ENCODE measurements around the gene DLG2. TPM values are rescaled to one million over a fixed set of nuclear protein-coding genes. Genes with fewer than 3 reads are reported as not detected.

Gene DLG2
- total RNA-seq, 4 donors from 2014 or later, result 6.5 to 14.6 (median 7.2) TPM

DNA sequence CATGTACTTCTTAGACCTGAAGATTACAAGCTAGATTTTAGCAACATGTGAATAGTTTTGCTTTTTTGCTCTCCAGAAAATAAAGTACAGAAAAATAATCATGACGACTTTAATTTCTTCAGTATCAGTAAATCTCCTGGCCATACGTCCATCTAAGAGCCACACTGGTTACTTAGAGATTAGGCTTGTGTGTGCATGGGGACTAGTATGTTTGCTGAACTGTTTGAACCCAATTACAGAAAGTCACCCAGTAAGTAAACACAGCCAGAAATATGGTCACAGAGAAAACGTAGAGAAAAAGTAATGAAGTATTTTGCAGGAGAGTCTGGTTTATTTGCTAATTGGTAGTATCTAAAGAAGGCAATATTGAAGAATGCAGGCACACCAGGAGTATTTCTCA is 1287.3 kb downstream of the DLG2 start:
- H3K4me3 ChIP-seq, result no peak overlapping the region
- H3K27me3 ChIP-seq, result no peaks in the 10 kb centered on the region
- H3K4me1 ChIP-seq, result no peaks in the 10 kb centered on the region
- 74 to 86% methylated on average over 3 of the region's 3 CpGs for WGBS, 2 donors
- no peaks in the 10 kb centered on the region for H3K36me3 ChIP-seq
- H3K27ac ChIP-seq, result no peak overlapping the region
- DNase-seq (ENCODE audit: low spot score in 2 of 2), result no peak
- TF ChIP-seq EP300 (IDR thresholded peaks at IDR 0.05) (no peak), POLR2A (IDR thresholded peaks at IDR 0.05) (no peak)
- no peaks in the 10 kb centered on the region for H3K9me3 ChIP-seq

GRCh38 chr11:84333221-84333620 is 1293.9 kb downstream of the DLG2 start:
- H3K27me3 ChIP-seq, result no peaks in the 10 kb centered on the region
- TF ChIP-seq POLR2A (IDR thresholded peaks at IDR 0.05) (no peak), EP300 (IDR thresholded peaks at IDR 0.05) (no peak)
- TF ChIP-seq, protein P1, sequence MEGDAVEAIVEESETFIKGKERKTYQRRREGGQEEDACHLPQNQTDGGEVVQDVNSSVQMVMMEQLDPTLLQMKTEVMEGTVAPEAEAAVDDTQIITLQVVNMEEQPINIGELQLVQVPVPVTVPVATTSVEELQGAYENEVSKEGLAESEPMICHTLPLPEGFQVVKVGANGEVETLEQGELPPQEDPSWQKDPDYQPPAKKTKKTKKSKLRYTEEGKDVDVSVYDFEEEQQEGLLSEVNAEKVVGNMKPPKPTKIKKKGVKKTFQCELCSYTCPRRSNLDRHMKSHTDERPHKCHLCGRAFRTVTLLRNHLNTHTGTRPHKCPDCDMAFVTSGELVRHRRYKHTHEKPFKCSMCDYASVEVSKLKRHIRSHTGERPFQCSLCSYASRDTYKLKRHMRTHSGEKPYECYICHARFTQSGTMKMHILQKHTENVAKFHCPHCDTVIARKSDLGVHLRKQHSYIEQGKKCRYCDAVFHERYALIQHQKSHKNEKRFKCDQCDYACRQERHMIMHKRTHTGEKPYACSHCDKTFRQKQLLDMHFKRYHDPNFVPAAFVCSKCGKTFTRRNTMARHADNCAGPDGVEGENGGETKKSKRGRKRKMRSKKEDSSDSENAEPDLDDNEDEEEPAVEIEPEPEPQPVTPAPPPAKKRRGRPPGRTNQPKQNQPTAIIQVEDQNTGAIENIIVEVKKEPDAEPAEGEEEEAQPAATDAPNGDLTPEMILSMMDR (IDR thresholded peaks at IDR 0.05), result no peak
- H3K9me3 ChIP-seq, result no peaks in the 10 kb centered on the region
- WGBS, 2 donors, result 65 to 70% methylated on average over 3 of the region's 3 CpGs
- H3K4me3 ChIP-seq, result no peak overlapping the region
- no peak for DNase-seq (ENCODE audit: low spot score in 2 of 2)
- no peaks in the 10 kb centered on the region for H3K36me3 ChIP-seq
- H3K4me1 ChIP-seq, result no peaks in the 10 kb centered on the region
- no peak overlapping the region for H3K27ac ChIP-seq

DNA sequence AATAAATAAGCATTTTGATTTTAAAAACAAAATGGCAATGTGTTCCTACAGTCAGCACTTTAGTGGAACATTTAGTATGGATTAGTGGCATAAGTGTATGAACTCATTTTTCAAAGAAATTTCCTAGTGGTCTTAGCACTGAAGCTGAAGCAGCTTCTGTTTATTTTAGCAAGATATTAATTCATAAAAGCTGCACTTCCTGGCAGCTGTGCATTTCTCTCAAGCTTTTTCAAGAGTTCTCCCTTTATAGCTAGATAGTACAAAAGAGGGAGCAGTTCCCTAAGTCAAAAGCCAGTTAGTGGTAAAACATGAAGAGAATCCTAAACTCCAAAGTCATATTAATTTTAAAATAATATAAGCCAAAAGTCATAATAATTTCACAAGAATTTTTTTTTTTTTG is 1304.9 kb downstream of the DLG2 start:
- Histone ChIP-seq H3K27me3 (no peaks in the 10 kb centered on the region), H3K27ac (no peak overlapping the region), H3K4me1 (peaks cover 0 to 2% (median 0%) of the 10 kb centered on the region in 4 donors), H3K9me3 (no peaks in the 10 kb centered on the region), H3K4me3 (no peak overlapping the region), H3K36me3 (no peaks in the 10 kb centered on the region)
- TF ChIP-seq POLR2A (IDR thresholded peaks at IDR 0.05) (no peak), EP300 (IDR thresholded peaks at IDR 0.05) (no peak)
- TF ChIP-seq, protein P1 (IDR thresholded peaks at IDR 0.05), result no peak
- no peak for DNase-seq (ENCODE audit: low spot score in 2 of 2)

DNA sequence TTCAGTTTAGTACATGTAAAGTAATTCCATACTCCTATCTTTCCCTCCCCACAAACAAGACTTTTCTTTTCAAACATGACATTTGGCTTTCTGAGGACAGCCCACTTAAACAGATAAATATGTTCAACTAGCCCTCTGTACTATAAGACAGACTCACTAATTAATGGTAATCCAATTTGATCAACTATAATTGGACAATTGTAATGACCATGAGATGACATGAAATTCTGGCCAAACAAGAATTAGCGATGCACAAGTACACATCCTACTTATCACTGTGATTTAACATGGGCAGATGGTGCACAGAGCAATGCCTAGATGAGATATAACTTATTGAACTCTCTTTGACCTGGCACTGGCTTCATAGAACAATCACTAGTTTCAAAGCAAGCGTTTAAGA is 1307.3 kb downstream of the DLG2 start:
- no peak for DNase-seq (ENCODE audit: low spot score in 2 of 2)
- WGBS, 2 donors, result 72 to 76% methylated on average over 2 of the region's 2 CpGs
- Histone ChIP-seq H3K27ac (no peak overlapping the region), H3K36me3 (no peaks in the 10 kb centered on the region), H3K4me3 (no peak overlapping the region), H3K4me1 (peaks cover 0 to 6% (median 0%) of the 10 kb centered on the region in 4 donors), H3K9me3 (no peaks in the 10 kb centered on the region), H3K27me3 (no peaks in the 10 kb centered on the region)
- no peak for TF ChIP-seq EP300 (IDR thresholded peaks at IDR 0.05)
- TF ChIP-seq, protein P1 (IDR thresholded peaks at IDR 0.05), result no peak
- TF ChIP-seq POLR2A (IDR thresholded peaks at IDR 0.05), result no peak

GRCh38 chr11:84316866-84317555 is 1310.1 kb downstream of the DLG2 start:
- Histone ChIP-seq H3K4me1 (peaks cover 0 to 6% (median 0%) of the 10 kb centered on the region in 4 donors), H3K27me3 (no peaks in the 10 kb centered on the region), H3K36me3 (no peaks in the 10 kb centered on the region), H3K27ac (no peak overlapping the region), H3K9me3 (no peaks in the 10 kb centered on the region), H3K4me3 (peak overlapping the region in 1 of 4 donors; percentile 18)
- TF ChIP-seq, protein P1 (IDR thresholded peaks at IDR 0.05), result no peak
- no peak for TF ChIP-seq EP300 (IDR thresholded peaks at IDR 0.05)
- TF ChIP-seq POLR2A (IDR thresholded peaks at IDR 0.05), result no peak
- DNase-seq (ENCODE audit: low spot score in 2 of 2), result no peak
- 49 to 56% methylated on average over 15 of the region's 15 CpGs for WGBS, 2 donors

Data from tibial nerve (tissue), 4 donors.